Spleen (tissue), 7 donors: ENCODE data around the gene AQP1.

Experiments used
- POLR2A ChIP-seq, 3 donors: fragments of 450-650 bp; IDR thresholded peaks; one replicate each; pipeline ENCODE4 v1.5.1; 2017; ENCODE audit warnings: antibody characterized with exemption in 3 of 3, mild to moderate bottlenecking in 1 of 3
- TF ChIP-seq, protein P1 (sequence below), 11 experiments: fragments of 200-600 bp in 7 of 11; fragments of 450-650 bp in 4 of 11; sonication (generic) in 4 of 11; IDR thresholded peaks in 8 of 11; conservative IDR thresholded peaks in 3 of 11; 1 replicate in 7 of 11; 2 replicates in 4 of 11; pipeline versions ENCODE4 v1.4.0 to v1.8.0; 2016 to 2021; ENCODE audit warnings: antibody characterized with exemption in 11 of 11, inconsistent platforms in 4 of 11, mild to moderate bottlenecking in 1 of 11
- donor health status: DM: no; HTN: no; CAD: no; lungs with moderate emphysema.
- donor health status: DM: no; HTN: no; CAD: no.
- donor health status: DM: no; HTN: no; CAD: no.

DNA sequence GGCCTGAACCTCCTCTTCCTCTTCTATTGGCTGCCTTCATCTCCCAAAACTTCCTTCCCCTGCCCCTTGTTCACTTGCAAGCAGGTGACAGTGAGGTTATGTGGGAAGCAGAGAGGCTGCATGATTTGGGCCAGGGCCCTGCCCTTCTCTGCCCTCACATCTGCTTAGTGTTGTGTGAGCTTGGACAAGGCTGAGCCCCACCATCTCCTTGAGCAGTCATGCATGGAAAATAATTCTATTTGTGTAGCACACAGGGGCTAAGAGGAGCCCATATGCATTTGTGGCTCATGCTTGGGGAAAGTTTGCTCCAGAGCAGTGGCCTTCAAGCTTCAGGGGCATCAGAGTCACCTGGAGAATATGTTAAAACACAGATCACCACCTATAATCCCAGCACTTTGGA is 26.8 kb upstream of the AQP1 start:
- TF ChIP-seq, protein P1, sequence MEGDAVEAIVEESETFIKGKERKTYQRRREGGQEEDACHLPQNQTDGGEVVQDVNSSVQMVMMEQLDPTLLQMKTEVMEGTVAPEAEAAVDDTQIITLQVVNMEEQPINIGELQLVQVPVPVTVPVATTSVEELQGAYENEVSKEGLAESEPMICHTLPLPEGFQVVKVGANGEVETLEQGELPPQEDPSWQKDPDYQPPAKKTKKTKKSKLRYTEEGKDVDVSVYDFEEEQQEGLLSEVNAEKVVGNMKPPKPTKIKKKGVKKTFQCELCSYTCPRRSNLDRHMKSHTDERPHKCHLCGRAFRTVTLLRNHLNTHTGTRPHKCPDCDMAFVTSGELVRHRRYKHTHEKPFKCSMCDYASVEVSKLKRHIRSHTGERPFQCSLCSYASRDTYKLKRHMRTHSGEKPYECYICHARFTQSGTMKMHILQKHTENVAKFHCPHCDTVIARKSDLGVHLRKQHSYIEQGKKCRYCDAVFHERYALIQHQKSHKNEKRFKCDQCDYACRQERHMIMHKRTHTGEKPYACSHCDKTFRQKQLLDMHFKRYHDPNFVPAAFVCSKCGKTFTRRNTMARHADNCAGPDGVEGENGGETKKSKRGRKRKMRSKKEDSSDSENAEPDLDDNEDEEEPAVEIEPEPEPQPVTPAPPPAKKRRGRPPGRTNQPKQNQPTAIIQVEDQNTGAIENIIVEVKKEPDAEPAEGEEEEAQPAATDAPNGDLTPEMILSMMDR (IDR thresholded peaks at IDR 0.05 in 8 of 11, conservative IDR thresholded peaks at IDR 0.05 in 3 of 11): no peak
- TF ChIP-seq POLR2A (IDR thresholded peaks at IDR 0.05): no peak
